Measurements from ENCODE around the gene FASLG.

GRCh38 chr1:172699695-172700227 is 40.9 kb downstream of the FASLG start:
- no peak for TF ChIP-seq CTCF (IDR thresholded peaks at IDR 0.05)
- no peak for TF ChIP-seq POLR2A (IDR thresholded peaks at IDR 0.05)
- no peak for TF ChIP-seq POLR2AphosphoS5 (IDR thresholded peaks at IDR 0.05)

Data from stomach (tissue), 4 donors.